SH-SY5Y (cell line): Measurements from ENCODE around the gene KCNK5.

Experiments
- GATA2 ChIP-seq: IDR thresholded peaks from 2 replicates; pipeline ENCODE4 v1.6.1; 2011; ENCODE audit warnings: mild to moderate bottlenecking, low read depth, low read length
- GATA3 ChIP-seq: IDR thresholded peaks from 2 replicates; pipeline ENCODE4 v1.6.1; 2011; ENCODE audit warnings: low read depth, mild to moderate bottlenecking, low read length, moderate library complexity

GRCh38 chr6:39243809-39244208, 14.5 kb upstream of the KCNK5 start:
- TF ChIP-seq GATA3 (no peak), GATA2 (no peak)
